Measurements from ENCODE around the gene LCP2.
"Not testable (repeated sequence)": the region's sequence is repeated elsewhere in the genome, so short reads cannot be mapped to it uniquely, and the experiment has no call there.

LCP2 gene

DNA sequence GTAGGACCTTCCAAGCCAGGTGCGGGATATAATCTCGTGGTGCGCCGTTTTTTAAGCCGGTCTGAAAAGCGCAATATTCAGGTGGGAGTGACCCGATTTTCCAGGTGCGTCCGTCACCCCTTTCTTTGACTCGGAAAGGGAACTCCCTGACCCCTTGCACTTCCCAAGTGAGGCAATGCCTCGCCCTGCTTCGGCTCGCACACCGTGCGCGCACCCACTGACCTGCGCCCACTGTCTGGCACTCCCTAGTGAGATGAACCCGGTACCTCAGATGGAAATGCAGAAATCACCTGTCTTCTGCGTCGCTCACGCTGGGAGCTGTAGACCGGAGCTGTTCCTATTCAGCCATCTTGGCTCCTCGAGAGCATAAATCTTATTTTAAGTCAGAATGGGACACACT, 52.1 kb downstream of the LCP2 start:
- not testable (repeated sequence) for DNase-seq

- no peak for DNase-seq
Observed at GRCh38 chr5:170238456-170239196, 59.0 kb downstream of the LCP2 start.

DNA sequence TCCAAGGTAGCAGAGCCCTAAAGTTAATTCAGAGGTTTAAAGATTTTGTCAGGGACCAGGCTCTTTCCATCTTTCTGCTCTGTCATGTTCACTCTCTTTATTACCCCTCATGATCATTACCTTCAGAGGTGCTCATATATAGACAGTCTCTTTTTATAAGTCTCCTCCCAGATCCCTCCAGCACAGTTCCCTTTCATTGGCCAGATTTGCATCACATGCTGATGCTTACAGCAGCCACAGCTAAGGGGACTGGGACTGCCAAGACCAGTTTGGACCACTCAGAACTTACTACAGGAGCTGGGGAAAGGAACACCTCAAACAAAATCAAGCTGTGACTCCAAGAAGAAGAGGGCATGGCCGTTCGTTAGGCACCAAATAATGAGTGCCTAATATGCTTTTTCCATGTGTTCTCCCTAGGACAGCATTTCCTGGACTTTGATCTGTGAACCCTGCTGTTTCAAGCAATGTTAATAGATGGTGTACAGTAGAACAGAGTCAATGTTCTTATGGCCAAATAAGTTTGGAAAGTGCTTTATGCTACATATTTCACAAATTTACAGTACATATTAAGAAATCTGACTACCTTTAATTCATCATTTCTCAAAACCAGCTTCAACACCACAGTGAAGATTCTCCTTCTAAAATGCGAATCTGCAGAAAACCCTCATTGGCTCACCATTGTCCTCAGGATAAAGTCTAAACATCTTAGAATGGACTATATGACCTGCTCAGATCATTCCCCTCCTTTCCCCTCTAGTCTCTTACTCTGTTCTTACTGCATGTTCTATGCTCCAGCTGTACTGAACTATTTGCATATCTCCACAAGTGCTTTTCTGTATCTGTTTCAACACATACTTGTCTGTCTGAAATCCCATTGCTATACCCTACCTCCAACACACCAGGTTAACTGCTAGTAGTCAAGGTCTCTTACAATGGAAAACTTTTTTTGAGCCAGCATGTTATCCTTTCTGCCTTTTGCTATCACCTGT, 61.4 kb downstream of the LCP2 start:
- no peak for DNase-seq

DNA sequence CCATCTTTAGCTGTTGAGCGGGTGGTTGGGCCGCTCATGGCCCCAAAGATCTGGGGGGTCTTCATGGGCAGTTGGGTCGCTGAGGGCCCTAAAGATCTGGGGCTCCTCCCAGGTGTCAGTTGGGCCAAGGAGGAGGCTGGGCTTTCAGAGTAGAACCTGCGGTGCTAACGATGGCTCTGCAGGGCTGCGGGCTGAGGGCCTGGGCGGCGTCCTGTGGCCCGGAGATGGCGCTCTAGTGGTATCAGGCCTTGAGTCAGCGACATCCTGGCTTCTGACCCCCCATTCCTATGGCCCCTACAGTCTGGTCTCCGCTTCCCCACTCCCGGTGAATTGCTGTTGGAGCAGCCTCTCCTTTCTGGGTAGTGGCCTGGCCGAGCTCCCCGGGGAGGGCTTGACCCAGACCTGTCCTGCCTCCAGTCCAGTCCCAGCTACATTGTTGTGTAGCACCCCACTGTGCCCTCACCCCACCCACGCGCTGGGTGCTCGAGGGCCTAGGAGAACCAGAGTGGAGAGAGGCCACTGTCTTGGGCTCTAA, 64.2 kb downstream of the LCP2 start:
- DNase-seq: no peak

GRCh38 chr5:170232786-170233185, 64.8 kb downstream of the LCP2 start, which contains the start of gene C5orf58:
C5orf58 (plus strand) TSS chr5:170232985; CDS start chr5:170234977, 1,992 bp downstream.
- DNase-seq: no peak

GRCh38 chr5:170228762-170229435, 68.7 kb downstream of the LCP2 start:
- DNase-seq: no peak

DNA sequence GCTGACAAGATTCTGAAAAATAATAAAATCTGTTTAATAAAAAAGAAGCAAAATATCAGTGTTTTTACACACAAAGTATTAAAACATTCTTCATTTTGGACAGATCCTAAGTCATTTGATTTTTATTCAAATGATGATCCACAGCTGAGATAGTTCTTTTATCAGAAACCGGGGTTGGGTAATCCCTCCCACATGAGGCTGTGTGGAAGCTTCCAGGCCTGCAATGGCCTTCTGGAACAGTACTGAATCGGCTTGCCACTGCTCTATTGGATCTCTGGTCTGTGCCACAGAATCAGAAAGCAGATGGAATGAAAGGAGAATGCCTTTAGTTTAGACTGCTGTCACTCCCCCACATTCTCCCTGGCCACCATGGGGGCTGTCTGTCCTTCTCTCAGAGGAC, 70.9 kb downstream of the LCP2 start:
- DNase-seq: no peak

- no peak for DNase-seq
Observed at GRCh38 chr5:170226129-170226615, 71.4 kb downstream of the LCP2 start.

DNA sequence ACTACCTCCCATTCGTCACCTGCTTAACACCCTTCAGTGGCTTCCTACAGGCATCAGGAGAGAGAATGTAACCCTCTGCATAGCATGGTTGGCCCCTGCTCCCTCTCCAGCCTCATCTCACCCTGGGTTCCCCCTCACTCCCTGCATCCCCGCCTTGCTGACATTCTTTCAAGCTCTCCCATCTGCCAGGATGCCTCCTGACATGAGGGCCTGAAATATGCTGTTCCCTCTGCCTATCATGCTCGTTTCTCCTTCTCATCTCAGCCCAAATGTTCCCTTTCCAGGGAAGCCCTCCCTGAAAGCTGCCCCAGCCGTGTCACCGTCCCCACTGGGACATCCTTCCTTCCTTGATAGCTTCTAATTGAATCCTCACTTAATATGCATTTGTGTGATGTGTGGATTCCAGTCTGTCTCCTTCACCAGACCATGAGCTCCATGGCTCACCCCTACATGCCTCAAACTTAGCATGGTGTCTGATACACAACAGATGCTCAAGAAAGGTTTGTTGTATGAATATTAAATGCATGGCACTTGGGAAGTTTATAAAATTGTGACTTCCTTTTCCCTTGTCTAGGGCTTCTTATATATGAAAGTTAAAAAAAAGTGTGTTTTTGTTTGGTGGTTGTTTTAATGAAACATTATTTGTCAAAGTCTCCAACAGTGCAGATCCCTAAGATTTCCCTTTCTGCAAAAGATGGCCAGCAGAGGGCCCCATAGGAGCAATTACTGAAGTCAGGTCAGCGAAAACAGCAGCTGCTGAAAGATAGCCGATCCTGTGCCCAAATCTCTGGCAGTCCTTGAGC, 72.0 kb downstream of the LCP2 start:
- no peak for DNase-seq

DNA sequence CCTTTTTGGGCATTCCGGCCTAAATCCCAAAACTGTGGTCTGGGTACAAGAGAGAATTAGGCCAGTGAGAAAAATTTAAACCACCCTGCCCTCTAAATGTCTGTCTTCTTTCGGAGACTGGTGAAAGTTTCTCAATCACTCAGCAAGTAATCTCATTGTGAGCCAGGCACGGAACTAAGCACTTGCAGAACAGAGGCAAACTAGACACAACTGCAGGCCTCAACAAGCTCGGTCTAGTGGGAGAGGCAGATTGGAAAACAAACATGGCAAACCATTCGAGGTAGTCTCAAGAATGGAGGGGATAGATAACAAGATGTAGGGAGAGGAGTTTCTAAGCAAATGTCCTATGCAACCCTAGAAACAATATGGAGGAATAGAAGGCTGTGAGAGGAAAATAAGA, 73.7 kb downstream of the LCP2 start:
- DNase-seq: no peak

DNA sequence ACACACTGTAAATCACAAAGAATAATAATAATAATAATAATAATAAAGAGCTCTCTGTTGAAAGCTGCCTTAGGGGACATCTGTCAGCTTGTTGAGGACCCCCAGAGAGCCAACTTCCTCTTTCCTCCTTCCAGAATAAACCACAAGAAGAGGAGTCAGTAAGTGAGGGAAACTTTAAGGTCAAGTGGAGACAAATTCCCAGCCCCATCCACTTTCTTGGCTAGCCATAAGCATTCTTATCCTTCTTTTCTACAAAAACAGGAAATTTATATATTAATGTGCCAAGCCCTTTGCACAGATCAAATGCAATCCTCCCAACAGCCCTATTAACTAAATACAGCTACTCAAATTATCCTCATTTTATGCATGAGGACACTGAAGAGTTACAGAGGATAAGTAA, 74.2 kb downstream of the LCP2 start:
- no peak for DNase-seq

- no peak for DNase-seq
Observed at GRCh38 chr5:170221327-170221741, 76.2 kb downstream of the LCP2 start.

- no peak for DNase-seq
Observed at GRCh38 chr5:170220191-170220590, 77.4 kb downstream of the LCP2 start.

DNA sequence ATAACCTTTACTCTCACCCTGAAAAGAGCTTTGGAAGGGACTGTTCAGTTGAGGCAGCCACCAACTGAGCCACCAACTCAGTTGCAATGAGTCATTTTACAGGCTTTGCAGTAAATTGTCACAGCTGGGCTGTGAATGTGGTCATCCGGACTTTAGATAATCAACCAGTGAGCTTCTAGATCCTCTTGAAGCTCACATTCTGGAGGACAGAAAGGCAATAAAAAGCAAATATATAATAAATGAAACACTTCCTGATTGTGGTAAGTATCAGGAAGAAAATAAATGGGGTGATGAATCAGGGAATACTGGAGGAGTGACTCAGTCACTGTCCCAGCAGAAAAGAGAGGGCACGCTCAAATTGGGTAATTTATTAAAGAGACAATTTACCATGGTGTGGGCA, 78.0 kb downstream of the LCP2 start:
- DNase-seq: no peak

DNA sequence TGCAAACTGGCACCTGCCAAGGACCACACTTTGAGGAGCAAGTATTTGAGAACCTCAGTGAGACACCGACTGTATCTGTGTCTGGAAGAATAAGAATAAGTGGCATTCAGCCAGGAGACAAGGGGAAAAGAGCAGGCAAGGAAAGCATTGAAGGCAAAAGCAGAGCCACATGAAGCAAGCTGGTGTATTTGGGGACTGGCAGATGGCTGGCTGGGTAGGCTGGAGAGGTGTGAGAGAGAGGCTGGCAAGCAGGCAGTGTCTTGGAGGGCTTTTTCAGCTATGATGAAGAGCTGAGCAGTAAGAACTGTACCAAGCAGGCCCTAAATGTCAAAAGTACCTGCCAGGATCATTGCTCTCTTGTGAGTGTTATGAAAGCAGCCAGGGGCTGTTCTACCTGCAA, 78.9 kb downstream of the LCP2 start:
- no peak for DNase-seq

DNA sequence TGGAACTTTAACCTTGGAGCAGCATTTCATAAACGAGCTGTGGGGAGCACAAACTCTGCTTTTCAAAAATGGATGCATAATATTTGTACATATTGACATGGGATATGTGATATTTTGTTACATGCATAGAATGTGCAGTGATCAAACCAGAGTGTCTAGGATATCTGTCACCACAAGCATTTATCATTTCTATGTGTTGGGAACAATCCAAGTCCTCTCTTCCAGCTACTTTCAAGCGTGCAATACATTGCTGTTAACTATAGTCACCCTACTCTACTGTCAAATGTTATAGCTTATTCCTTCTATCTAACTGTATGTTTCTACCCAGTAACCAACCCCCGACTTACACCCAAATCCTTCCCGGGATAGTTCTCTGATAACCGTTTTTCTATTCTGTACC, 79.7 kb downstream of the LCP2 start:
- DNase-seq: no peak

DNA sequence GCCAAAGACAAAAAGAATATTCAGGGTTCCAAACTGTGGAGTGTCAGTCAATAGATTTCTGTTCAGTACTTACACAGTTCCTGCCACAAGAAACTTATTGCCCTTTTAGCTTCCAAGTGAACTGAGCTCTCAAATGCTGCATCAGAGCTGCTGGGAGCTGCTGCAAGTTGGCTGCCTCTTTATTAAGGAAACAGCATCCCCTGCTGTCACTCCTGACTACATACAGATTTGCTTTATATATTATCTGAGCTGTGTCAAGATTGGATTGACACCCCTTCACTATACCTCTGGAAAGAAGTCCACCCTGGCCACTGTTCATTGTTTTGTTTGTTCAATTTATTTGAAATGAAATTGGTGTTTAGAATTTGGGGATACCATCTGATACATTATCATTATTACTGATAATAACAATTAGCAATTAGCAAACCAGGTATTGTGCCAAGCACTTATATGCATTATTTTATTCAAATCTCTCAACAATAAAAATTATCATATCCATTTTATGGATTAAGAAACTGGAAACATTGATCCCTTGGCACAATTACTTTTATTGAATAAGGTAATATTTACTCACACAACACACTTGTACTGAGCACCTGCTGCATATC, 81.2 kb downstream of the LCP2 start:
- DNase-seq: no peak

DNA sequence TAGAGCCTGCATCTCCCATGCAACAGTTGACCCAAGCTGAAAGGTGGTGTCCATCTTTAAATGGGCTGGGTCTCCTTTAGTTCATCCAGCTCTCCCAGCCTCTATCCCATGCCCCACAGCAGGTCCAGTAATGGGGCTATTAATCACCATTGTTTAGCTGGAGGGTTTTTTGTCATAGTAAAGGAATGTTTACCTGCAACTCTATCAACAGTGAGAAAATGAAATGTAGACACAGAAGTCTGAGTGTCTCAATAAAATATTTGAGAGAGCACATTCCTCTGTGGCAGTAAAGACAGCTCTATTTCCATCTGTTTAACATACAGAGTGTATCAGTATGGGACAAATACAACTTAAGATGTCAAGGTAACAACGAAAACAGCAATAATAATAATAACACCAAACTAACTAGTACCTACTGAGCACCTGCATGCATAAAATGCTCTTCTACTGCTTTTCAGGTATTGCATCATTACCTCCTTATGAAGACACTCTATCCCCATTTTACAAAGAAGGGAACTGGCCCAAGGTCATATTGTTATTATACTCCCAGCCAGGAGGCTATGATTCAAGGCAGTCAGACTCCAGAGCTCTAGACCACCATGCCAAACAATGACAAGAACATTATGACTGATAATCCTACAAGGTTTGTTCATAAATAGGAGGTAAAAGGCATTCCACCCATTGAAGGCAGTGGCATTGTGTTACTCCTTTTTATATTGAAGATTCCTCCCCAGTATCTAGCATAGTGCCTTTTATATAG, 85.8 kb downstream of the LCP2 start:
- DNase-seq: no peak

- no peak for DNase-seq
Observed at GRCh38 chr5:170206958-170207357, 90.6 kb downstream of the LCP2 start.

GRCh38 chr5:170206216-170206615, 91.4 kb downstream of the LCP2 start:
- DNase-seq: no peak

GRCh38 chr5:170204202-170204601, 93.4 kb downstream of the LCP2 start:
- no peak for DNase-seq
